Nephron (organoid): ENCODE measurements around the gene PROK1.

Experiments used
- H3K27ac Mint-ChIP-seq, 3 experiments: 2 replicates each; pipeline ENCODE4 v1.8.0; 2020; ENCODE audit warnings: mixed read lengths in 3 of 3, mild to moderate bottlenecking in 2 of 3, moderate library complexity in 1 of 3
- H3K27me3 Mint-ChIP-seq: 2 replicates; pipeline ENCODE4 v1.8.0; 2021; ENCODE audit warnings: low read depth, mild to moderate bottlenecking, moderate library complexity, mixed read lengths
- H3K36me3 Mint-ChIP-seq: 2 replicates; pipeline ENCODE4 v1.8.0; 2020; ENCODE audit warnings: low read depth, mixed read lengths
- H3K4me1 Mint-ChIP-seq: 2 replicates; pipeline ENCODE4 v1.8.0; 2020; ENCODE audit warnings: mixed read lengths
- H3K4me3 Mint-ChIP-seq, 3 experiments: 2 replicates each; pipeline ENCODE4 v1.8.0; 2020; ENCODE audit warnings: mild to moderate bottlenecking in 3 of 3, mixed read lengths in 3 of 3, moderate library complexity in 2 of 3
- H3K9me3 Mint-ChIP-seq: 2 replicates; pipeline ENCODE4 v1.8.0; 2020; ENCODE audit warnings: mixed read lengths
- TF ChIP-seq, protein P1 (sequence below), 3 experiments: fragments of 200-600 bp; sonication (generic); IDR thresholded peaks; one replicate each; pipeline ENCODE4 v1.5.0; 2021; ENCODE audit warnings: antibody characterized with exemption in 3 of 3; ENCODE audit not compliant: unreplicated experiment in 3 of 3

Gene PROK1

DNA sequence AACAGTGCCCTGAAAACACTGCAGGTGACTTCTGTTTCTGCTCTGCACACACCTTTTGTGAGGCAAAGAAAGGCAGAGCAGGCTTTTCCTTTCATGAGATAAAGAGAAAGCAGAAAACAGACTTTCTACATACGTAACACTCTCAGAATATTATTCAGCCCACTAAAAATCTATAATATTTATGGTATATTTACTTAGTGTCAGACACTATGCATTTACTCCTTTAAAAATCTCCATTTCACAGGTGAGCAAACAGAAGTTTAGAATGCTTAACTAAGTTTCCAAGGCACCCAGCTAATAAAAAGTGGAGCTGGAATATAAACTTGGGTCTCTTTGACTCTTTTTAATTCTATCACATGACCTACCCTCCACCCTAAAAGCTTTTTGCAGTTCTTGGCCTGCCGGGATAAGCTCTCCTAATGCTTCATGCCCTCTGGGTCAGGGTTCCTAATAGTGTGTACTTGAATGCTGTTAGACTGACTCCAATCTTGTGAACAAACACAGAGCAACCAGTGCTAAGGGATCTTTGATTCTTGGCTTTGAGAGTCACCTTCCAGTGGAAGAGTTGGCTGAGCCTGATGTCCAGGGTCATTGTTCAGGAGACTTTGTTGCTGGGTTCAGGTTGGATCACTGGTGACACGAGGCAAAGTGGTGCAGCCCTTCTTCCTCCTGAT, 27.2 kb downstream of the PROK1 start:
- Mint-ChIP-seq H3K36me3 (no peaks in the 10 kb centered on the region), H3K27ac (no peak overlapping the region), H3K4me1 (no peaks in the 10 kb centered on the region), H3K4me3 (no peak overlapping the region), H3K9me3 (no peaks in the 10 kb centered on the region), H3K27me3 (peaks cover 28% of the 10 kb centered on the region)
- TF ChIP-seq, protein P1, sequence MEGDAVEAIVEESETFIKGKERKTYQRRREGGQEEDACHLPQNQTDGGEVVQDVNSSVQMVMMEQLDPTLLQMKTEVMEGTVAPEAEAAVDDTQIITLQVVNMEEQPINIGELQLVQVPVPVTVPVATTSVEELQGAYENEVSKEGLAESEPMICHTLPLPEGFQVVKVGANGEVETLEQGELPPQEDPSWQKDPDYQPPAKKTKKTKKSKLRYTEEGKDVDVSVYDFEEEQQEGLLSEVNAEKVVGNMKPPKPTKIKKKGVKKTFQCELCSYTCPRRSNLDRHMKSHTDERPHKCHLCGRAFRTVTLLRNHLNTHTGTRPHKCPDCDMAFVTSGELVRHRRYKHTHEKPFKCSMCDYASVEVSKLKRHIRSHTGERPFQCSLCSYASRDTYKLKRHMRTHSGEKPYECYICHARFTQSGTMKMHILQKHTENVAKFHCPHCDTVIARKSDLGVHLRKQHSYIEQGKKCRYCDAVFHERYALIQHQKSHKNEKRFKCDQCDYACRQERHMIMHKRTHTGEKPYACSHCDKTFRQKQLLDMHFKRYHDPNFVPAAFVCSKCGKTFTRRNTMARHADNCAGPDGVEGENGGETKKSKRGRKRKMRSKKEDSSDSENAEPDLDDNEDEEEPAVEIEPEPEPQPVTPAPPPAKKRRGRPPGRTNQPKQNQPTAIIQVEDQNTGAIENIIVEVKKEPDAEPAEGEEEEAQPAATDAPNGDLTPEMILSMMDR (IDR thresholded peaks at IDR 0.05; ENCODE audit: unreplicated experiment in 3 of 3) = no peak

DNA sequence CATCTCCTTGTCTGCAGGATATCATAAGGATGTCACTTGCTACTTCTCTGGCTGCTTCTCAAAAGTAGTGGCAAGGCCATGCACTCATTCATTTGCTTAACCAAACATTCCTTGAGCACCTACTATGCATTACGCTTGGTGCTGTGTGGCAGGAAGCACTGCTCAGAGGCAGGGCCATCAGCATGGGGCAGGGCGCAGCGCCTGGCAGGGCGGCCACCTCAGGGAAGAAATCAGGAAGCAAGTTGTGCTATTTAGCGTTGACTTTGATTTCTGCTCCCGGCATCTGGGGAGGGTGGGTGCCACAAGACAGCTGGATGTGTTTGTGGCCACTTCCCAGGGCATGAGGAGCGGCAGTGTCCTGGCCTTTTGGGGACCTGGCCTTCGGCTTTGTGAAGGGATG, 27.9 kb downstream of the PROK1 start:
- Mint-ChIP-seq H3K27me3 (peaks cover 31% of the 10 kb centered on the region), H3K4me1 (no peaks in the 10 kb centered on the region), H3K4me3 (no peak overlapping the region), H3K36me3 (no peaks in the 10 kb centered on the region), H3K27ac (no peak overlapping the region), H3K9me3 (no peaks in the 10 kb centered on the region)
- TF ChIP-seq, protein P1 (IDR thresholded peaks at IDR 0.05; ENCODE audit: unreplicated experiment in 3 of 3) = no peak

DNA sequence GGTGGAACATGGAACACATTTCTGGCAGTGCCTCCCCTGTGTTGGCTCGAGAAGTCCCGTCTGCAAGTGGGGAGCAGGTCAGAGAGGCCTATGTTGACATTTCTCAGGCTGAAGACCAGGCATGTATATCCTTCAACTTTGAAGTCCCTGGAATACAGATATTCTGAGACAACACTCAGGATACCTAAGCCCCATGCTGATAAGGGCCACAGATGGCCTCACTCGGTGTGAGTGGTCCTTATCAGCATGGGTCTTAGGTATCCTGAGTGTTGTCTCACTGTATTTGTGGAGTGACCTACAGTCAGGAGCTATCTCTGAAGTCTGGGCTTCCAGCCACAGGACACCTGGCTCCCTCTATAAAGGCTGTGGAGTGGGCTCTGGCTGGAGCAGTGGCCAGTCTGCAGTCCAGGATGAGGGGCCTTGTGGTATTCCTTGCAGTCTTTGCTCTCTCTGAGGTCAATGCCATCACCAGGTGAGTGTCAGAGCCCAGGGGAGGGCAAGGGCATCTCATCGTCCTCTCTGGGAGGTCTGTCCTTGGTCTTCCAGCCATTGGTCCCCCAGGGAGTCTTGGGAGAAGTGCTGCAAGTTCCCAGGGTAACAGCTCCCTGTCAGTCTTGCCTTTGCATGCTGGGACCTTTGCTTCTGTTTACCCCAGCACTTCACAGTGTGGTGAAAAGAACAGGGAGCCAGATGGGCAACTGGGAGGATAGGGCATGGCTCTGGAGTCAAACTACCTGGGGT, 29.6 kb downstream of the PROK1 start:
- Mint-ChIP-seq H3K4me1 (no peaks in the 10 kb centered on the region), H3K27me3 (peaks cover 39% of the 10 kb centered on the region)

DNA sequence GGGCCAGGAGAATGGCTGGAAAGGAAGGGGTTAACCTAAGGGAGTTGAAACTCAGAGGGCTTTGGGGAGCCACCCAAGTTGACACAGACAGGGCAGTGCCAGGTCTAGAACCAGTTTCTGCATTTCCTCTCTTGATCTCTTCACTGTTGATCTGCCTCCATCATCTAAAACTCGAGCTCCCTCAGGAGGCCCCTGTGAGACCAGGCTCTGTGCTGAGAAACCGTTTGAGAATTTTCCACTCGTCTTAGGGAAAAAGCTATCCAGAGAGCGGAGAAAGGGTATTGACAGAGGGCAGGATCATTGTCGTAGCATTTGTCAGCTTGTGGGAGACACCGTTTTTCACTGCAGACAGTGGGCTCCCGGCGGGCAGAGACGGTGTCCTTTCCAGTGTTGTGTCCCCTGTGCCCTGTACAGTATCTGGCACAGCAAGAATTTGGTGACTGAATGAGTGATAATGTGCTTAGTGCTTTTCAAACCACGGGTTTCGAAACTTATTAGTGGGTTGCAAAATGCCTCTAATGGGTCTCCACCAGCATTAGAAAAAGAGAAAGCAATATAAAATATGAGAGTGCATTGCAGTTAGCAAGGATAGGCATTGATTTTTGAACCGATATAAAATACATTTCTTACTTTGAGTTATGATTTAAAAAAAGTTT, 31.1 kb downstream of the PROK1 start:
- Mint-ChIP-seq H3K27me3 (peaks cover 50% of the 10 kb centered on the region), H3K9me3 (no peaks in the 10 kb centered on the region), H3K4me3 (no peak overlapping the region), H3K4me1 (no peaks in the 10 kb centered on the region), H3K27ac (no peak overlapping the region), H3K36me3 (no peaks in the 10 kb centered on the region)
- TF ChIP-seq, protein P1 (IDR thresholded peaks at IDR 0.05; ENCODE audit: unreplicated experiment in 3 of 3) = no peak

More for the DNA sequence above, 29.6 kb downstream of the PROK1 start:
- TF ChIP-seq, protein P1 (IDR thresholded peaks at IDR 0.05; ENCODE audit: unreplicated experiment in 3 of 3) = no peak
- Mint-ChIP-seq H3K4me3 (no peak overlapping the region), H3K36me3 (no peaks in the 10 kb centered on the region), H3K27ac (no peak overlapping the region), H3K9me3 (no peaks in the 10 kb centered on the region)

DNA sequence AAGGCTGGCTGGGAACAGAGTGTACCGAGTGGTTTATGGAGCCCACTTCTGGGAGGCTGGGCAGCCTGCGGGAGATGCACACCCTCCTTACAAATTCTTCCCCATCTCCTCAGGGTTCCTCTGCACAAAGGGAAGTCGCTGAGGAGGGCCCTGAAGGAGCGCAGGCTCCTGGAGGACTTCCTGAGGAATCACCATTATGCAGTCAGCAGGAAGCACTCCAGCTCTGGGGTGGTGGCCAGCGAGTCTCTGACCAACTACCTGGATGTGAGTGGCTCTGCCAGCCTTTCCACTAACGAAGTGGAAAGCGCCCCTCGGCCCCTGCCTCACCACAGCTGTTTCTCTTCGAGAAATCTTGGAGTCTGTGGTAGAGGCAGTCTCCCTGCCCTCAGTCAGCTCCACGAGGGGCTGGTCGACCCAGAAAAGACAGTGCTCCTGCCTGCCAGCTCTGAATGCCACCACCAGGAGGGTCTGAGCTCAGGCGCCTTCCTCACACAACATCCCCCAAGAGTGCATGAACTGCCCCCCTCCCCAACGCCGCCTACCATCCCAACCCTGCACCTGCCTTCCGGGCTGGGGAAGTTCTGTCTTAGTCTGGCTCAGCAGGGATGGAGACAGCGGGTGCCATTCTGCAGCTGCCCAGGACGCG, 31.8 kb downstream of the PROK1 start:
- Mint-ChIP-seq H3K27ac (no peak overlapping the region), H3K9me3 (no peaks in the 10 kb centered on the region), H3K4me3 (no peak overlapping the region), H3K36me3 (no peaks in the 10 kb centered on the region), H3K27me3 (peaks cover 54% of the 10 kb centered on the region), H3K4me1 (no peaks in the 10 kb centered on the region)
- TF ChIP-seq, protein P1 (IDR thresholded peaks at IDR 0.05; ENCODE audit: unreplicated experiment in 3 of 3) = no peak
